ENCODE measurements around the gene LRRC2. TPM values are rescaled to one million over a fixed set of nuclear protein-coding genes. Genes with fewer than 3 reads are reported as not detected.
A peak's percentile ranks its signal among the peaks of the same experiment; 100 is the strongest.

LRRC2 gene
- total and polyA plus RNA-seq, 12 donors: 0.09 to 4.7 (median 1.2) TPM; not detected in 1

DNA sequence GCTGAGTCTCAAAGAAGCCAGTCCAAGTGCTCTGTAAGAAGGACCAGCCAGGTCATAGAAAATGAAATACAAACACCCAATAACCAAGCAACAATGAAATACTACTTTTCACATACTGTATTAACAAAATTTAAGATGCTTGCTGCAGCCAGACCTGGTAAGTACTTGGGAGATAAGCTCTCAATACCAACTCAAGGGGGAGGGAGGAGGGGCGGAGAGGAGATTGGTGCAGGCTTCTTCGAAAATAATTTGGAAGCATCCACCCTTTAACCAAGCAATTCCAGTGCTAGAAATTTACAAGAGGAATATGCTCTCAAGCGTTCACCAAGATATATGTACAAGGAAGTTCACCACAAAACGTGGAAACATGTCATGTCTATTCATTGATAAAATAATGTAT lies 7.6 kb upstream of the LRRC2 start:
- DNase-seq: no peak
- peaks cover 0 to 5% of the 10 kb centered on the region in 2 donors for H3K4me1 ChIP-seq (replicated peaks in 1 of 2)
- H3K9me3 ChIP-seq (replicated peaks in 1 of 3): no peaks in the 10 kb centered on the region
- 59 to 66% (median 61%) methylated on average over 4 of the region's 4 CpGs for WGBS, 4 donors
- H3K36me3 ChIP-seq (replicated peaks in 1 of 2): no peaks in the 10 kb centered on the region
- H3K27ac ChIP-seq: no peak overlapping the region
- no peak overlapping the region for H3K4me3 ChIP-seq
- TF ChIP-seq, protein P1, sequence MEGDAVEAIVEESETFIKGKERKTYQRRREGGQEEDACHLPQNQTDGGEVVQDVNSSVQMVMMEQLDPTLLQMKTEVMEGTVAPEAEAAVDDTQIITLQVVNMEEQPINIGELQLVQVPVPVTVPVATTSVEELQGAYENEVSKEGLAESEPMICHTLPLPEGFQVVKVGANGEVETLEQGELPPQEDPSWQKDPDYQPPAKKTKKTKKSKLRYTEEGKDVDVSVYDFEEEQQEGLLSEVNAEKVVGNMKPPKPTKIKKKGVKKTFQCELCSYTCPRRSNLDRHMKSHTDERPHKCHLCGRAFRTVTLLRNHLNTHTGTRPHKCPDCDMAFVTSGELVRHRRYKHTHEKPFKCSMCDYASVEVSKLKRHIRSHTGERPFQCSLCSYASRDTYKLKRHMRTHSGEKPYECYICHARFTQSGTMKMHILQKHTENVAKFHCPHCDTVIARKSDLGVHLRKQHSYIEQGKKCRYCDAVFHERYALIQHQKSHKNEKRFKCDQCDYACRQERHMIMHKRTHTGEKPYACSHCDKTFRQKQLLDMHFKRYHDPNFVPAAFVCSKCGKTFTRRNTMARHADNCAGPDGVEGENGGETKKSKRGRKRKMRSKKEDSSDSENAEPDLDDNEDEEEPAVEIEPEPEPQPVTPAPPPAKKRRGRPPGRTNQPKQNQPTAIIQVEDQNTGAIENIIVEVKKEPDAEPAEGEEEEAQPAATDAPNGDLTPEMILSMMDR (IDR thresholded peaks at IDR 0.05): no peak
- intact Hi-C loops (cut with DNase I): no loop called here
- H3K27me3 ChIP-seq: no peaks in the 10 kb centered on the region

DNA sequence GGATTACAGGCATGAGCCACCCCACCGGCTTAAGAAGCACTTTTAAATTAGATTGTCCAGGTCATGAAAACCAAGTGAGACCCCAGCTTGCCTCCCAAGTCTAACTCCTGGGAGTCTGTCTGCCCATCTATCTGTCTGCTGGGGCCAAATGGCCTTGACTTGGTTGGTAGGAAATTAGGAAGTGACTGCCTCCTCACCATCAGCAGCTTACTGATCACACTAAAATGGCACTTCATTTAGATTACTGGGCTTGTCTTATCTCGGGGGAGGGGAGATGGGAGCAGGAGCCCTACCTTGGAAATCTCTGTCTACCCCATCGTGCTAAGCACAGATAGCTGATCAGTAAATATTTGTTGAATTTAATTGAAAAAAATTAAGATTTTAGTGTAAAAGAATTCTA lies 5.6 kb upstream of the LRRC2 start:
- H3K27ac ChIP-seq: no peak overlapping the region
- H3K27me3 ChIP-seq: no peaks in the 10 kb centered on the region
- DNase-seq: no peak
- TF ChIP-seq POLR2A (IDR thresholded peaks at IDR 0.05): no peak
- TF ChIP-seq, protein P1 (IDR thresholded peaks at IDR 0.05): no peak
- no peak overlapping the region for H3K4me3 ChIP-seq
- H3K36me3 ChIP-seq (replicated peaks in 1 of 2): no peaks in the 10 kb centered on the region
- WGBS, 4 donors: 77 to 87% (median 81%) methylated on average over 3 of the region's 3 CpGs
- intact Hi-C loops (cut with DNase I): no loop called here
- H3K4me1 ChIP-seq (replicated peaks in 1 of 2): no peaks in the 10 kb centered on the region
- no peaks in the 10 kb centered on the region for H3K9me3 ChIP-seq (replicated peaks in 1 of 3)

DNA sequence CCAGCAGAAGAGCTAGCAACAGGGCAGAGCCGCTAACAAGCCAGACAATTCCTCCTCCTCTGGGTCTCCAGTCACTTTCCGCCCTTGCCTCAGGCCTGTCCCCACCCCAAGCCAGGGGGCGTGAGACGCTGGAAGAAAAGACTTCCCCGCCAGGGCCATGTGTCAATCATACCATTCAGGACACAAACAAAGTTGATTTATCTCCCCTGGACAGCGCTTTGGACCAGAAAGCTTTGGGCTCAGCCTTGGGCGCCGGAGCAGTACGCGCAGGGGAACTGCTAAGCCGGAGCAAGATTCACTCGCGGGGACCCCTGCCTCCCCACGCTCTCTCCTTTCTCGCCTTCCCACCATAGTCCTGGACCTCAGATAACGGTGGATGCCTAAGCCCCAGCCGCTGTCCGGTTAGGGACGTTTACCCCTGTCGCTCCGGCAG lies 479 bp downstream of the LRRC2 start:
- H3K4me1 ChIP-seq (replicated peaks in 1 of 2): peaks cover 6 to 9% of the 10 kb centered on the region in 2 donors
- no peaks in the 10 kb centered on the region for H3K27me3 ChIP-seq
- H3K27ac ChIP-seq: peak overlapping the region in 2 of 5 donors; percentile 37 to 38
- peak overlapping the region in 1 of 4 donors; percentile 63 for H3K4me3 ChIP-seq
- TF ChIP-seq POLR2A (IDR thresholded peaks at IDR 0.05): no peak
- TF ChIP-seq, protein P1 (IDR thresholded peaks at IDR 0.05): no peak
- 3 to 7% (median 6%) methylated on average over 21 of the region's 21 CpGs for WGBS, 4 donors
- no peaks in the 10 kb centered on the region for H3K36me3 ChIP-seq (replicated peaks in 1 of 2)
- DNase-seq: peak in 1 of 7 donors; percentile 22
- intact Hi-C loops (cut with DNase I): no loop called here
- H3K9me3 ChIP-seq (replicated peaks in 1 of 3): no peaks in the 10 kb centered on the region

DNA sequence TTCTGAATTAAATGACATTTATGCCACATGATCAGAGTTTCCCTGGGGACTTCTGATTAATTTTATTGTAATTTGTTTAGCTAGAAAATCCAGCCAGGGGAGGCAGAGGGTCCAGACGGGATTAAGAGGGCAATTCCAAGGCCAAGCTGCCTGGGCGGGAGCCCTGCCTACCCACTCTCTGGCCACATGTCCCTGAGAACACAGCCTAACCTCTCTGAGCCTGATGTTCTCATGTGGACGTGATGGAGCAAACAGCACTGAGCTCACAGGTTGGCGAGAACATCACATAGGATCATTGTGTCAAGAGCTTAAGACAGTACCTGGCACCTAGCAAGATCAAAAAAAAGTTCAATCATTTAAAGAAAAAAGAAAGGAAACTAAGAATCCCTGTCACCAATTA lies 1.0 kb downstream of the LRRC2 start:
- no peaks in the 10 kb centered on the region for H3K27me3 ChIP-seq
- peak overlapping the region in 1 of 5 donors; percentile 37 for H3K27ac ChIP-seq
- peaks cover 6 to 9% of the 10 kb centered on the region in 2 donors for H3K4me1 ChIP-seq (replicated peaks in 1 of 2)
- H3K36me3 ChIP-seq (replicated peaks in 1 of 2): no peaks in the 10 kb centered on the region
- intact Hi-C loops (cut with DNase I): no loop called here
- no peaks in the 10 kb centered on the region for H3K9me3 ChIP-seq (replicated peaks in 1 of 3)
- H3K4me3 ChIP-seq: no peak overlapping the region
- TF ChIP-seq, protein P1 (IDR thresholded peaks at IDR 0.05): no peak
- no peak for TF ChIP-seq POLR2A (IDR thresholded peaks at IDR 0.05)
- 57 to 74% (median 65%) methylated on average over 4 of the region's 4 CpGs for WGBS, 4 donors
- no peak for DNase-seq

Data from adrenal gland (tissue), 12 donors.